Measurements from ENCODE around the gene GRID2. TPM values are rescaled to one million over a fixed set of nuclear protein-coding genes. Genes with fewer than 3 reads are reported as not detected.

The GRID2 gene
- total RNA-seq, 4 donors from 2014 or later, result 0.33 TPM; not detected in 3

DNA sequence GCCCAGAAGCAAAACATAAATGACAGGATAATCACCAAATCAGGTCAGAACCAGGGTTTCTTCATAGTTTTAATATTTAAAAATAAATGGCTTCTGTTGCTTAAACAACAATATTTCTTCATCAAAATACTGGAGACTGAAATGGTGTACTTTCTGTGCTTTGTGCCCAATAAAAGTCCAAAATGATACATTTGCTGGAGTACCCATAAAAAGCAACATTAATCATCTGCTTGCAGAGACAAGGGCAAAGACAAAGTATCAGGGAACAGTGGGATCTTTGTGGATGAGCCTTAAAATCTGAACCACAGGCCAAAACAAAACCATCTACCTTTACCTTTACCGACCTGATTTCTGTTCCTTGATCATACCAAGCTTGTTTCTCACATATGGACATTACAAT lies 840.9 kb downstream of the GRID2 start:
- no peaks in the 10 kb centered on the region for H3K4me1 ChIP-seq
- H3K27me3 ChIP-seq, result no peaks in the 10 kb centered on the region
- H3K27ac ChIP-seq, result no peak overlapping the region
- no peaks in the 10 kb centered on the region for H3K36me3 ChIP-seq
- no peak overlapping the region for H3K4me3 ChIP-seq (replicated peaks in 1 of 3)
- DNase-seq, result no peak
- WGBS, 2 donors, result 80 to 82% methylated on average over 1 of the region's 1 CpG
- TF ChIP-seq, protein P1, sequence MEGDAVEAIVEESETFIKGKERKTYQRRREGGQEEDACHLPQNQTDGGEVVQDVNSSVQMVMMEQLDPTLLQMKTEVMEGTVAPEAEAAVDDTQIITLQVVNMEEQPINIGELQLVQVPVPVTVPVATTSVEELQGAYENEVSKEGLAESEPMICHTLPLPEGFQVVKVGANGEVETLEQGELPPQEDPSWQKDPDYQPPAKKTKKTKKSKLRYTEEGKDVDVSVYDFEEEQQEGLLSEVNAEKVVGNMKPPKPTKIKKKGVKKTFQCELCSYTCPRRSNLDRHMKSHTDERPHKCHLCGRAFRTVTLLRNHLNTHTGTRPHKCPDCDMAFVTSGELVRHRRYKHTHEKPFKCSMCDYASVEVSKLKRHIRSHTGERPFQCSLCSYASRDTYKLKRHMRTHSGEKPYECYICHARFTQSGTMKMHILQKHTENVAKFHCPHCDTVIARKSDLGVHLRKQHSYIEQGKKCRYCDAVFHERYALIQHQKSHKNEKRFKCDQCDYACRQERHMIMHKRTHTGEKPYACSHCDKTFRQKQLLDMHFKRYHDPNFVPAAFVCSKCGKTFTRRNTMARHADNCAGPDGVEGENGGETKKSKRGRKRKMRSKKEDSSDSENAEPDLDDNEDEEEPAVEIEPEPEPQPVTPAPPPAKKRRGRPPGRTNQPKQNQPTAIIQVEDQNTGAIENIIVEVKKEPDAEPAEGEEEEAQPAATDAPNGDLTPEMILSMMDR (IDR thresholded peaks at IDR 0.05), result no peak
- no peak for TF ChIP-seq POLR2A (IDR thresholded peaks at IDR 0.05)
- intact Hi-C loops (cut with DNase I), result no loop called here
- H3K9me3 ChIP-seq, result no peaks in the 10 kb centered on the region

DNA sequence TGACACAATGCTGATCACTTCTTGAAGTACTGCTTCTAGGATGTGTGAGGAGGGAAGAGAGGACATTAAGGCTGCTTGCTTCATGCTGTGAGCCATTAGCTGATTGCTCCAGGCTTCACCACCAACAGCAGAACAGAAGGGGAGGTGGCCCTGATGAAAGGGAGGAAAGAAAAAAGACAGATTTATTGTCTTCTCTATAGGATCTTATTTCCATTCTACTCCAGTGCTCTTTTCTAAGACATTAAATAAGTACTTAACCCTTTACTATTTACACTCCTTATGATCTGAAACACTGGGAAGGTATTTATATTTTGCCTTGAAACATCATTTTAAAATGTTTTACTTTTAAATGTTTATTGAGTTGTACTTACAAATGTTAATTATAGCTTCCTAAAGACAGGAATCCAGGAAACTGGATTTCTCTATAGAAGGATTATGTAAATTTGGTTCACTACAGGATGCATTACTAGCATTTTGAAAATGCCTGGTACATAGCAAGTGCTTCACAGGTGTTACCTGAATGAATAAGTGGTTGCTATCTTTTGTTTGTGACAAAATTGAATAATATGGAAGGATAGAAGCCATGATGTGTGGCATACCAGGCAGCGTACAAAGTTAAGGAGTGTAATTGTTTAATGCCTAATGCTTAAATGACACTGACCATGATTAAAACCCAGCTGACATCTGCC lies 843.9 kb downstream of the GRID2 start:
- no peak overlapping the region for H3K27ac ChIP-seq
- no peak for DNase-seq
- H3K27me3 ChIP-seq, result no peaks in the 10 kb centered on the region
- H3K9me3 ChIP-seq, result no peaks in the 10 kb centered on the region
- H3K36me3 ChIP-seq, result no peaks in the 10 kb centered on the region
- no peak overlapping the region for H3K4me3 ChIP-seq (replicated peaks in 1 of 3)
- H3K4me1 ChIP-seq, result no peaks in the 10 kb centered on the region
- intact Hi-C loops (cut with DNase I), result no loop called here
- TF ChIP-seq POLR2A (IDR thresholded peaks at IDR 0.05), result no peak
- TF ChIP-seq, protein P1 (IDR thresholded peaks at IDR 0.05), result no peak
- 94 to 100% methylated on average over 1 of the region's 1 CpG for WGBS, 2 donors

- Histone ChIP-seq H3K4me1 (no peaks in the 10 kb centered on the region), H3K27me3 (no peaks in the 10 kb centered on the region), H3K36me3 (no peaks in the 10 kb centered on the region), H3K4me3 (replicated peaks in 1 of 3) (no peak overlapping the region), H3K9me3 (no peaks in the 10 kb centered on the region), H3K27ac (no peak overlapping the region)
- intact Hi-C loops (cut with DNase I), result no loop called here
- DNase-seq, result no peak
- 93 to 95% methylated on average over 2 of the region's 2 CpGs for WGBS, 2 donors
- TF ChIP-seq, protein P1 (IDR thresholded peaks at IDR 0.05), result no peak
- no peak for TF ChIP-seq POLR2A (IDR thresholded peaks at IDR 0.05)
Observed at GRCh38 chr4:93152491-93152890, 848.7 kb downstream of the GRID2 start.

GRCh38 chr4:93157986-93158385 lies 854.2 kb downstream of the GRID2 start:
- no peaks in the 10 kb centered on the region for H3K36me3 ChIP-seq
- no peak overlapping the region for H3K27ac ChIP-seq
- no peak overlapping the region for H3K4me3 ChIP-seq (replicated peaks in 1 of 3)
- no peaks in the 10 kb centered on the region for H3K9me3 ChIP-seq
- no peak for TF ChIP-seq POLR2A (IDR thresholded peaks at IDR 0.05)
- TF ChIP-seq, protein P1 (IDR thresholded peaks at IDR 0.05), result no peak
- 78 to 79% methylated on average over 2 of the region's 2 CpGs for WGBS, 2 donors
- intact Hi-C loops (cut with DNase I), result no loop called here
- no peak for DNase-seq
- H3K4me1 ChIP-seq, result no peaks in the 10 kb centered on the region
- H3K27me3 ChIP-seq, result no peaks in the 10 kb centered on the region

DNA sequence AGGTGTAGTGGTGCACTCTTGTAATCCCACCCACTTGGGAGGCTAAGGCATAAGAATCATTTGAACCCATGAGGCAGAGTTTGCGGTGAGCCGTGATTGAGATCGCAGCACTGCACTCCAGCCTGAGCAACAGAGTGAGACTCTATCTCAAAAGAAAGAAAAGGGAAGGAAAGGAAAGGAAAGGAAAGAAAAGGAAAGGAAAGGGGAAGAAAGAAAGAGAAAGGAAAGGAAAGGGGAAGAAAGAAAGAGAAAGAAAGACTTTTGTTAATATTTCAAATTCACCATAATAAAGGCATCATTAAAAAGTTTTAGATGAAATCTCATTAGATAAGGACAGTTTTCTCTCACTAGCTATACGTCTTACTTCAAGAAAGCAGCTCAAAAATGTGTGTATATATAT lies 864.3 kb downstream of the GRID2 start:
- intact Hi-C loops (cut with DNase I), result no loop called here
- no peaks in the 10 kb centered on the region for H3K27me3 ChIP-seq

More for the DNA sequence above, 864.3 kb downstream of the GRID2 start:
- Histone ChIP-seq H3K4me3 (replicated peaks in 1 of 3) (no peak overlapping the region), H3K27ac (no peak overlapping the region), H3K36me3 (no peaks in the 10 kb centered on the region), H3K9me3 (no peaks in the 10 kb centered on the region), H3K4me1 (peaks cover 0 to 11% of the 10 kb centered on the region in 2 donors)
- no peak for DNase-seq
- no peak for TF ChIP-seq POLR2A (IDR thresholded peaks at IDR 0.05)
- TF ChIP-seq, protein P1 (IDR thresholded peaks at IDR 0.05), result no peak
- WGBS, 2 donors, result 93 to 97% methylated on average over 4 of the region's 4 CpGs

Data from thyroid gland (tissue), 4 donors.